ENCODE results near the gene GPANK1. TPM values are rescaled to one million over a fixed set of nuclear protein-coding genes. Genes with fewer than 3 reads are reported as not detected.

The GPANK1 gene
- total RNA-seq, 1 experiment from 2014 or later = 26.8 TPM

GRCh38 chr6:31630177-31630934 is 34.4 kb downstream of the GPANK1 start:
- DNase-seq = no peak
- no peak overlapping the region for H2BK120ac ChIP-seq (ENCODE audit: low read depth, low read length, poor library complexity, severe bottlenecking)
- H3T11ph ChIP-seq (ENCODE audit: low read length) = no peak overlapping the region
- no peak overlapping the region for H2BK15ac ChIP-seq (ENCODE audit: low read depth, low read length)
- H3K36me3 Mint-ChIP-seq (ENCODE audit: insufficient read depth in 1 of 3, low read depth in 3 of 3) = peaks cover 85 to 100% (median 100%) of the 10 kb centered on the region in 3 experiments
- no peak overlapping the region; a peak in 1 of 5 replicates for H3K4me3 Mint-ChIP-seq
- no CpG with 5 or more reads among the region's 25 CpGs for WGBS (ENCODE audit: extremely low coverage, insufficient read length, low lambda C conversion rate)
- H3K27me3 Mint-ChIP-seq (ENCODE audit: low read depth) = no peaks in the 10 kb centered on the region; the same call in 1 of the 2 replicates
- H3K9me3 Mint-ChIP-seq = no peaks in the 10 kb centered on the region
- H3K27me3 ChIP-seq (ENCODE audit: insufficient read depth, low read length) = no peaks in the 10 kb centered on the region
- no peak overlapping the region for H2BK20ac ChIP-seq (ENCODE audit: low read depth, low read length, poor library complexity, severe bottlenecking)
- H3K56ac ChIP-seq (ENCODE audit: insufficient read length, low read depth, low read length) = no peak overlapping the region
- H2BK5ac ChIP-seq (ENCODE audit: insufficient read length, low read length) = no peak overlapping the region
- peak overlapping the region in 1 of 3 experiments; percentile 71; a peak in 2 of 7 replicates for H3K27ac Mint-ChIP-seq
- no peak for TF ChIP-seq CTCF (conservative IDR thresholded peaks at IDR 0.05)
- H3K79me1 ChIP-seq (ENCODE audit: insufficient read depth, low read depth, low read length, poor library complexity, severe bottlenecking) = peaks cover 3% of the 10 kb centered on the region
- no peaks in the 10 kb centered on the region for H3K9me3 ChIP-seq (ENCODE audit: control insufficient read depth, low read depth, low read length)
- H2AFZ ChIP-seq (ENCODE audit: low read length) = no peak overlapping the region
- no peak overlapping the region for H2BK12ac ChIP-seq (ENCODE audit: insufficient read length, low read depth, low read length)
- H3K18ac ChIP-seq (ENCODE audit: insufficient read length, low read depth, low read length) = no peak overlapping the region
- H3K4me1 Mint-ChIP-seq = peaks cover 0 to 3% of the 10 kb centered on the region in 2 experiments; a peak in 1 of 4 replicates
- H3K4ac ChIP-seq (ENCODE audit: low read depth, low read length) = no peak overlapping the region
- no peak overlapping the region for H3K14ac ChIP-seq (ENCODE audit: insufficient read depth, low read length)
- no peak overlapping the region for H3K27ac ChIP-seq (ENCODE audit: insufficient read length, low read depth, low read length)
- H4K20me1 ChIP-seq (ENCODE audit: control insufficient read depth, insufficient read depth, insufficient read length) = no peaks in the 10 kb centered on the region
- no peak overlapping the region for H4K8ac ChIP-seq (replicated peaks; ENCODE audit: insufficient read length, low read depth, low read length)
- no peak overlapping the region for H4K91ac ChIP-seq (ENCODE audit: insufficient read length, low read depth, low read length)
- H3K4me2 ChIP-seq (ENCODE audit: insufficient read depth, insufficient read length, low read length) = no peak overlapping the region
- no peaks in the 10 kb centered on the region for H3K79me2 ChIP-seq (ENCODE audit: insufficient read depth, low read length)
- H3K4me1 ChIP-seq (ENCODE audit: insufficient read depth, low read length) = no peaks in the 10 kb centered on the region
- H2AK5ac ChIP-seq (ENCODE audit: insufficient read length, low read length) = no peak overlapping the region
- H3K23me2 ChIP-seq (ENCODE audit: insufficient read length, low read depth, low read length, poor library complexity, severe bottlenecking) = no peaks in the 10 kb centered on the region
- no peak overlapping the region for H4K5ac ChIP-seq (ENCODE audit: insufficient read length, low read depth, low read length)
- no peak overlapping the region for H3K9ac ChIP-seq (ENCODE audit: extremely low read depth, insufficient read length, low read length)
- no peak overlapping the region for H3K23ac ChIP-seq (ENCODE audit: insufficient read length, low read depth, low read length)
